HG03025 (cell line): ENCODE results near the gene TMEM135.
"Not testable (repeated sequence)": the region's sequence is repeated elsewhere in the genome, so short reads cannot be mapped to it uniquely, and the experiment has no call there.

Experiments used
- ATAC-seq: cut with Tn5 transposase; IDR thresholded peaks from one replicate; pipeline ENCODE4 v1.9.1; 2021; ENCODE audit warnings: mild to moderate bottlenecking, moderate library complexity; ENCODE audit not compliant: unreplicated experiment, low FRiP score

TMEM135 gene

DNA sequence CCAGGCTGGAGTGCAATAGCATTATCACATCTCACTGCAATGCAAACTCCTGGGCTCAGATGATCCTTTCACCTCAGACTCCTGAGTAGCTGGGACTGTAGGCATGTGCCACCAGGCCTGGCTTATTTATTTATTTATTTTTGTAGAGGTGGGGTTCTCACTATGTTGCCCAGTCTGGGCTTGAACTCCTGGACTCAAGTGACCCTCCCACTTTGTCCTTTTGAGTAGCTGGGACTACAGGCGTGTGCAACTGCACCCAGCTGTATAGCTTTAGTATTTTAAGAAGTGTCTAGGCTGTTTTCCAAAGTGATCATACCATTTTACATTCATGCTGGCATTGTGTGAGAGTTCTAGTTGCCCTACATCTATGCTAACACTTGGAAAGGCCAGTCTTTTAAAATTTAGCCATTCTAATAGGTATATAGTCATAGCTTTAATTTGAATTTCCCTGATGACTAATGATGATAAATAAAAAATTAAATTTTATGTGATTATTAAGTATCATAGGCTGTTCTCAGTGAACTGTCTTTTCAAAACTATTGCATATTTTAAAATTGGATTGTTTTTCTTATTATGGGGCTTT, 96.9 kb downstream of the TMEM135 start:
- no peak for ATAC-seq

DNA sequence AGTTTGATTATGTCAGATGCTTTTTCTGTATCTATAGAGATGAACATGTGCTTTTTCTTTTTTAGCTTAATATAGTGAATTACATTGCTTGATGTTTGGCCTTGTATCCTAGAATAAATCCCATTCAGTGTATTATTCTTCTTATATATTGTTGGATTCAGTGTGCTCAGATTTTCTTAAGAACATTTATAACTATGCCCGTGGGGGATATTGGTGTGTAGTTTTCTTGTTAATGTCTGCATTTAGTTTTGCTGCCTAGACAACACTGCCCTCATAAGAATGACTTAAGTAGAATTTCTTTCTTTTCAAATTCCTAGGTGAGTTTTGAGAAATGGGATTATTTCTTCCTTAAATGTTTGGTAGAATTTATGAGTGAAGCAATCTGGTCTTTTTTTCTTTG, 98.5 kb downstream of the TMEM135 start:
- no peak for ATAC-seq

GRCh38 chr11:87137711-87138110, 100.0 kb downstream of the TMEM135 start:
- no peak for ATAC-seq

- ATAC-seq = no peak
Measured at GRCh38 chr11:87139475-87139874, 101.7 kb downstream of the TMEM135 start.

DNA sequence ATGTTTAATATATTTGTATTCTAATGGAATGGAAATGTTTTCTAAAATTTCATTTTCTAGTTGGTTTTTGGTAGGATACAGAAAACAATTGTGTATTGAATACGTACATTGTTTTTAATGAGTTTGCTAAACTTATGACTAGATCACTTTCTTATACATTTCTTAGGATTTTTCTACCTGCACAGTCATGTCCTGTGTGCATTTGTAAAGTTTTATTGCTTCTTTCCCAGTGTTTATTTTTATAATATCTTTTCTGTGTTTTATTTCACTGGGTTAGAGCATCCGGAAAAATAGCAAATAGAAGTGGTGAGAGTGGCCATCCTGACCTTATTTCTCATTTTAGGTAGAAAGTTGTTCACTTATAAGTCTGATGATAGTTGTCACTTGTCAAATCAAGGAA, 103.6 kb downstream of the TMEM135 start:
- no peak for ATAC-seq

DNA sequence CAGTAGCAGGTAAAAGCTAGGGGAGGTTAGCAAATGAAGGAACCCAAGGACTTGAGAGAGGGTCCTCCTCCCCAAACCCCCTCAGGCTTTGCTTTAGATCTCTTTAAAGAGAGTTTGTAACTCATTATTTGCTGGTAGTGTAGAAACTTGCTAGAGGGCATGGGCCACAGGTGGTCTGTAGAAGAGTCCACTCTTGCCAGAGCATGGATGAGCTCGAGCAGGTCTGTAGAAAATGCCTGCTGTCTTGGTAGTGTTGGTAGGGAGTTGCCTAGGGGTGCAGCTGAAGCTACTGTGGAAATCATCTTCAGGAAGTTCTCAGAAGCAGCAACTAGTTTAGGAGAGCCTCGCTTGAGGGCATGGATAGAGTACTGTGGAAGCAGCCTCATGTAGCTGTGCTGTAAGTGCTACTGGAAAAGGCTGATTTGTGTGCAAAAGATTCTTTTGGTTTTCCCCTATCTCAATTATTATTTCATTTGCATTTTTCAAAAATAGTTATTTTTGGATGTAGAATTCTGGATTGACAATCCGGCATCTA, 104.3 kb downstream of the TMEM135 start:
- ATAC-seq = no peak

GRCh38 chr11:87142594-87142993, 104.9 kb downstream of the TMEM135 start:
- no peak for ATAC-seq

- no peak for ATAC-seq
Measured at GRCh38 chr11:87143641-87144040, 105.9 kb downstream of the TMEM135 start.

DNA sequence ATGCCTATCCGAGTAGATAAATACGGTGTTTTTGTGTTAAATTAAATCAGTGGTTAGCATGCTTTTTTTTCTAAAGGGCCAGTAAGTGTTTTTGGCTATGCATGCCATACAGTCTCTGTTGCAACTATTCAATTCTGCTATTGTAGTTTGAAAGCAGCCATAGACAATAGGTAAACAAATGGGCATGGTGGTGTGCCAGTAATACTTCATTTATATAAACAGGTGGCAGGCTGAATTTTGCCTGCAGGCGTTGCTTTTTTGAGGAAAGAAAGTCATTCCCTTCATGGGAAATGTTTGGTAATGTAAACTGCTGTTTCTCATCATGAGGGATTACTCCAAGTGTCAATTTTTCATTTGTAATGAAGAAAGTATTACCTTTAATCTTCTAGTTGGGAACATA, 106.5 kb downstream of the TMEM135 start:
- no peak for ATAC-seq

DNA sequence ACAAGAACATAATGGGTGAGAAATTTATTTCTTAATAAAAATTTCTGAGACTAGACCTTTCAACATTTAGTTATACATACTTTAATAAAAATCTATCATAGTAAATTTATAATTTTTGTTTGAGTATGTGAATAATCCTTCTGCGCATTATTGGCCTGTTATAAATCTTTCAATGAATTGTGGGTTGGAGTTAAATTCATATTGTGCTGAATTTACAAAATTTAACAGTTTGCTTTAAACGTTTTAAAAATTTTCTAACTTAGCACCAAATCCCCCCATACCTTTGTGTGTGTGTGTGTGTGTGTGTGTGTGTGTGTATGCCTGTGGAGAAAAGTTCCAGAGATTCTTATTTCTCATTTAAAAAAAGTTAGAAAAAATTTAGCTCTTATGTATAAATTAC, 111.0 kb downstream of the TMEM135 start:
- no peak for ATAC-seq

DNA sequence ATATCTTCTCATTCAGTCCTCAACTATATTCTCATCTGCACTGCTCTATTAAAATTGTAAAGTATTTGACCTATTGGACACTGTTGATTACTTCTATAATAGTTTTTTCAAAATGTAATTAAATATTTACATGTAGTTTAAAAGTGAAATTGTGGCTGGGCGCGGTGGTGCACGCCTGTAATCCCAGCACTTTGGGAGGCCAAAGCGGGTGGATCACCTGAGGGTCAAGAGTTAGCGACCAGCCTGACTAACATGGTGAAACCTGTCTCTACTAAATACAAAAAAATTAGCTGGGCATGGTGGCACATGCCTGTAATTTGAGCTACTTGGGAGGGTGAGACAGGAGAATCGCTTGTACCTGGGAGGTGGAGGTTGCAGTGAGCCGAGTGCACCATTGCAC, 112.0 kb downstream of the TMEM135 start:
- ATAC-seq = not testable (repeated sequence)

GRCh38 chr11:87150936-87151335, 113.2 kb downstream of the TMEM135 start:
- no peak for ATAC-seq

GRCh38 chr11:87154246-87154645, 116.5 kb downstream of the TMEM135 start:
- ATAC-seq = no peak

- no peak for ATAC-seq
Measured at GRCh38 chr11:87156970-87157369, 119.2 kb downstream of the TMEM135 start.

GRCh38 chr11:87169076-87169475, 131.3 kb downstream of the TMEM135 start:
- not testable (repeated sequence) for ATAC-seq

- ATAC-seq = no peak
Measured at GRCh38 chr11:87173185-87174039, 135.7 kb downstream of the TMEM135 start.

DNA sequence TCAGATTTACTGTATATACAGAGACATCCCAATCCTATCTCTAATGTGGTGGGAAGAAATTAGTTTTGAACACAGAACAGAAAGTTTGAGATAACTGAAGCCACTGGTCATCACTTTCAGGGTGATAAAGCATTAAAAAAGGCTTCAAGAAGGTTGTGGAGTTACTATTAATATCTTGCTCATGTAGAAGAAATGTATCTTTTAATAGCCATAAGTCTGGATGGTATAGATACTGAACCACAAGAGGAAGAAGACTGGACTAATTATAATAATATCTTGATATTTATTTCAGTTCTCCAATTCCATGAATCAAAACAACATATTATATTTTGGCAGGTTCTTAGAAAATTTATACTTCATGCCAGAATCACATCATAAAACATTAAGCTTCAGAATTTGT, 137.1 kb downstream of the TMEM135 start:
- ATAC-seq = no peak

GRCh38 chr11:87176044-87176443, 138.3 kb downstream of the TMEM135 start:
- no peak for ATAC-seq

DNA sequence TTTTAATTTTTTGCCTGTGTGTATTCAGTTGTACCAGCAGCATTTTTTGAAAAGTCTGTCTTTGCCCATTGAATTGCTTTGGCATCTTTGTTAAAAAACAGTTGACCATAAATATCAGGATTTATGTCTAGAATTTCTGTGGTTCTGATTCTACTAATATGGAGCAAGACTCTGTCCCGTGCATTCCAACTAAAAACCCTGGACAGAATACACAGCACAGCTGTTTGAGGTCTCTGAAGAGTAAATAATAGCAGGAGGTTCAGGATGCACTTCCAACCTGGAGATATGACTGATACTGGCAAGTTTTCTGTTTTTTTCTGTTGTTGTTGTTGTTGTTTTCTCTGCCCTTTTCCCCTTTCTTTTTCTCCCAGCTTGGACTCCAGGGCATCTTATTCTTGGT, 141.9 kb downstream of the TMEM135 start:
- ATAC-seq = no peak

GRCh38 chr11:87180742-87181141, 143.0 kb downstream of the TMEM135 start:
- ATAC-seq = no peak

DNA sequence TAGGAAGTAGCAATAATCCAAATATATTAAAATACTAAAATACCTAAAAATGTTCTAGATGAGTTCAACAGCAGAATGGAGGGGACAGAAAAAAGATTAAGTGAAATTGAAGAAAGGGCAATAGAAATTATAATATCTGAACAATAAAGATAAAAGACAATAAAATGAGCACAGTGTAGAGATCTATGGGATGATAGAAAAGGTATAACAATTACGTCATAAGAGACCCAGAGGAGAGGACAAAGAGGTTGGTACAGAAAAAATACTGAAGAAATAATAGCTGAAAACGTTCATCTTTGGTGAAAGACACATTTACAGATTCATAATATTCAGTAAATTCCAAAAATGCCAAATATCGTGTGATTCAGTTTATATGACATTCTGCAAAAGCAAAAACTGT, 143.4 kb downstream of the TMEM135 start:
- no peak for ATAC-seq

- no peak for ATAC-seq
Measured at GRCh38 chr11:87185228-87185627, 147.5 kb downstream of the TMEM135 start.
